Globus pallidus (tissue), 1 donor: ENCODE results near the gene PCBP2.
A peak's percentile ranks its signal among the peaks of the same experiment; 100 is the strongest.
"Not testable (repeated sequence)": the region's sequence is repeated elsewhere in the genome, so short reads cannot be mapped to it uniquely, and the experiment has no call there.

Experiments used
- DNase-seq: peaks from one replicate; pipeline ENCODE4 v3.0.0-alpha.2; 2015; ENCODE audit warnings: low spot score

The PCBP2 gene

DNA sequence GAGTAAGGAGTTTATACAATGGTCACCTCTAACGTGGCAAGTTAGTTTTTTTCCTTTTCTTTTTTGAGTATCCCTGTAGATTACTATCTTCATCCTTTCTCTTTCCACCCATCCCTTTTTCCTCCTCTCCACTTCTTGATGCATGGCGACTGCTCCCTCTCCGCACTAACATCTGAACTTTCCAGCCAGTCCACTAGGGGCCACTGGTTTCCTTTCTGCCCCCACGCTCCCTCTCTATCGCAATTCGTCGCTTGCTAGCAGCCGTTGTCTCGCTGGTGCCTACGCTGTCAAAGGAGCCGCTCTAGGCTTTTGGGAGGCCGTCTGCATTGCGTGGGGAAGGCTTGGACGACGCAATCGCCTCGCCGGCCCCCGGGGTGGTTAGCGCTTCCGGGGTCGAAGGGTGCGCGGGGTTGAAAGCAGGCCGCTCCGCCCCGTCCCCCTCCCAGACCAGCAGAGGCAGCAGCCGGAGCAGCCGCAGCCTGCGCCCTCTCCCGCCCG lies at the start of gene PCBP2:
PCBP2 (plus strand) TSS at position 442 of the 498 bp plus-strand sequence. CDS start 2,699 bp downstream, outside the sequence.
- peak; percentile 100 for DNase-seq

DNA sequence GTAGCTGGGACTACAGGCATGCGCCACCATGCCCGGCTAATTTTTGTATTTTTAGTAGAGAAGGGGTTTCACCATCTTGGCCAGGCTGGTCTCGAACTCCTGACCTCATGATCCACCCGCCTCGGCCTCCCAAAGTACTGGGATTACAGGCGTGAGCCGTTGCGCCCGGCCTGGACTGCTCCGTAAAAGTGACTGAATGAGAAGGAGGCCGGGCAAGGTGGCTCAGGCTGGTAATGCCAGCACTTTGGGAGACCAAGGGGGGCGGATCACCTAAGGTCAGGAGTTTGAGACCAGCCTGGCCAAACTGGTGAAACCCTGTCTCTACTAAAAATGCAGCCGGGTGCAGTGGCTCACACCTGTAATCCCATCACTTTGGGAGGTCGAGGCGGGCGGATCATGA lies 49.6 kb upstream of the PCBP2 start:
- not testable (repeated sequence) for DNase-seq

DNA sequence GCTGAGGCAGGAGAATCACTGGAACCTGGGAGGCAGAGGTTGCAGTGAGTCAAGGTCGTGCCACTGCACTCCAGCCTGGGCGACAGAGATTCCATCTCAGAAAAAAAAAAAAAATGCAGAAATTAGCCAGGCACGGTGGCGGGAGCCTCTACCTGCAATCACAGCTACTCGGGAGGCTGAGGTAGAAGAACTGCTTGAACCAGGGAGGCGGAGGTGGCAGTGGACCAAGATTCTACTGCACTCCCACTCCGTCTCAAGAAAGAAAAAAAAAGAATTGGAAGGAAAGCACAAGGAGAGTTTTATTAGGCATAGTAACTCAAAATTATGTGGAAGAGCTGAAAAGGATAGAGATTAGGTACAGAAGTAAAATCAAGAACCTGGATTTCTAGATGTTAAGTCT lies 49.0 kb upstream of the PCBP2 start:
- DNase-seq, result no peak

DNA sequence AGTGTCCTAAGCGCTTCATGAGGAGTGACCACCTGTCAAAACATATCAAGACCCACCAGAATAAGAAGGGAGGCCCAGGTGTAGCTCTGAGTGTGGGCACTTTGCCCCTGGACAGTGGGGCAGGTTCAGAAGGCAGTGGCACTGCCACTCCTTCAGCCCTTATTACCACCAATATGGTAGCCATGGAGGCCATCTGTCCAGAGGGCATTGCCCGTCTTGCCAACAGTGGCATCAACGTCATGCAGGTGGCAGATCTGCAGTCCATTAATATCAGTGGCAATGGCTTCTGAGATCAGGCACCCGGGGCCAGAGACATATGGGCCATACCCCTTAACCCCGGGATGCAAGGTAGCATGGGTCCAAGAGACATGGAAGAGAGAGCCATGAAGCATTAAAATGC lies 41.0 kb upstream of the PCBP2 start:
- DNase-seq, result no peak

DNA sequence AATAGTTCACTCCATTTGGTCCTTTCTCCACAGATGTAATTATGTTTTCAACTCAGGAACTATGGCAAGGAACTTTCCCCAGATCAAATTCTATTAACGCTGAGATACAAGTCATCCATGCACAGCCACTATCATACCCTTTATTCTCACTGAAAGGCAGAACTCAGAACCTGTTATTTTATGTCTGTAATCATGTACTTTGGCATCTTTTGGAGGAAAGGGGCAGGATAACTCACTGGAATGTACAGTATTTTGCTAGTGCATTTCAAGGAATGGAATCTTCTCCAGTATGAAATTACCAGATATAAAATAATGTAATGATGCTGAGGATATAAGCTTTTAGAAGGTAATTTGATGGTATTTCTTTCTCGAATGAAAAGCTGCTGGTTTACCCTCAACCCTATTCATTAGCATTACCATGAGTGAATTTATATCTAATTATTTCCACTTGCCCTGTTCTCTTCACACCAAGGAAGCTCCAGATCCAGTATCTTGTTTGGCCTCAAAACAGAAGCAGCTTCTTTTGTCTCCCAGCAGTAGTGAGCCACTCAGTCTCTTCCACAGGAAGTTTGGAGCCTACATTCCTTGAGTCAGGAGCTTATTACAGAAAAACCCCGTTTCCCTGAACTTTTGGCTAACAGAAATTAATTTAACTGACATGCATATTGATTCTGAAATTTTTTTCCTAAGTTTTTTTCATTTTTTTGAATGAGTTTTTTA lies 38.3 kb upstream of the PCBP2 start:
- DNase-seq, result no peak

DNA sequence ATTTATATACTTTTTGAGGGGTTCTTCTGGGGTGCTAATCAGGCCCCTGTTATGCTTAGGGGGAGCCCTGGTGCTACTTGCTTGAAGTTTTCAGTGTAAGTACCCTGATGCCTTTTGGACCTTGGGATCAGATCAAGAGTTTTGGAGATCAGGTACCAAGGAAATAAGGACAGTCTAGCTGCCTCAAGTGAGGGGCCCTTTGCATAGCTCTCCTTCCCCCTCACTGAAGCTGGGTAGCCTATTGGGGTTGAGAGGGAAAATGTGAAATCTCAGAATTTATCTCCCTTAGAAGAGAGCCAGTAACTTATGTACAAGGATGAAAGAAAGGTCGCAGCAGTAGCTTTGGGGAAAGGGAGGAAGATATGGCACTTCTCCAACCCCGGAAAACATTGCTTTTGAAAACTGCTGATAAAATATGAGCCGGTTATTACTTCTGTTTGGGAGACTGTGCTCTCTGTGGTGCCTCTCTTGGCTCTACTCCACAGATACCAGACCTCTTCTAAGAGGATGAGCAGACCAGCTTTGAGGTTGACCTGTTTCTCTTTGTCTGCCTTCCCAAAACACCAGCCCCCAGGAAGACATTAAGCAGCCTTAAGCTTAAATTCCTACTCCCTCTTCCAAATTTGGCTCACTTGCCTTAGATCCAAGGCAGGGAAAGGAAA lies 37.0 kb upstream of the PCBP2 start:
- DNase-seq, result no peak

DNA sequence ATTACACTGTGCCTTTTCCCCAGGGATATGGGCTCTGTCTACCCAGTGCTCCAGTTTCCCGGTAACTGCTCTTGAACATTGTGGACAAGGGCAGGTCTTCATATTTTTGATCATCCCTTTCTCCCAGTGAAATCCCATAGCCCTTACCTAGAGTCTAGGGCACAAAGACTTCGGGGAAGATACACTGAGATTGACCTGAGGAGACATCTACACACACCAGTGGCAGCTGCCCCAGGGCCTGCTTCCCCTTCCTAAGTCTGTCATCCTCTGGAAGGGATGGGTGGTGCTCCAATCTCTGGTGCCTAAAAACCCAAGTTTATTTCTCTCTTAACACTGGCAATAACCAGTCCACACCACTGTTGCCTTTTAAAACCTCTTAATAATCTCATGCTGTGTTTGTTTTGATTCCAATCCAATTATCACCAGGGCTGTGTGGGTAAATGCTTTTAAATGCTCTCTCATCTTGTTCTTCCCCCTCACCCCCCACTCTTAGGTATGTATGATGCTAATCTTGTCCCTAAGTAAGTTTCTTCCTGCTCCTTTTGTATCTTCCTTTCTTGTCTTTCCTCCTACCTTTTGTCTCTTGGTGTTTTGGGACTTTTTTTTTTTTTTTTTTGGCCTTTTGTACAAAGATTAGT lies 36.0 kb upstream of the PCBP2 start:
- not testable (repeated sequence) for DNase-seq

DNA sequence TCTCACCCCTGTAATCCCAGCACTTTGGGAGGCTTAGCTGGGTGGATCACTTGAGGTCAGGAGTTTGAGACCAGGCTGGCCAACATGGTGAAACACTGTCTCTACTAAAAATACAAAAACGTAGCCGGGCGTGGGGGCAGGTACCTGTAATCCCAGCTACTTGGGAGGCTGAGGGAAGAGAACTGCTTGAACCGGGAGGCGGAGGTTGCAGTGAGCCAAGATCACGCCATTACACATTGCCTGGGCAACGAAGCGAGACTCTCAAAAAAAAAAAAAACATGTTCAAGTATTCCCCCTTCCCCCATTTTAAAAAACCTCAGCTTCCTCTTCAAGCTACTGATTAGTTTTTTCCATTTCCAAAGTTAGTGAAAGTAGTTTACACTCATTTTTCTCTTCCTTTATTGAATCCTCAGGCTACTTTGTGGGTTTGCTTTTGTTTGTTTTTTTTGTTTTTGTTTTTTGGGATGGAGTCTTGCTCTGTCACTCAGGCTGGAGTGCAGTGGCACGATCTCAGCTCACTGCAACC lies 34.5 kb upstream of the PCBP2 start:
- not testable (repeated sequence) for DNase-seq

DNA sequence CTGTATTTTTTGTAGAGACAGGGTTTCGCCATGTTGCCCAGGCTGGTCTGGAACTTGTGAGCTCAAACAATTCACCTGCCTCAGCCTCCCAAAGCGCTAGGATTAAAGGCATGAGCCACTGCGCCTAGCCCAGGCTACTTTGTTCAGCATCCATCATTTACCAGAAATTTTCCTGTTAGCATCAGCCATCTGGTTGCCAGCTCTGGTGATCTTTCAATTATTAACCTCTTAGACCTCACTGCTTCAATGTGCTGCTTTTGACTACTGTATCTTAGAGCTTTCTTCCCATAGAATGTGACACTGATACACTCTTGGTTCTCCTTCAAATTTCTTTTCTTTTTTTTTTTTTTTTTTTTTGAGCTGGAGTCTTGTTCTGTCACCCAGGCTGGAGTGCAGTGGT lies 33.7 kb upstream of the PCBP2 start:
- no peak for DNase-seq

DNA sequence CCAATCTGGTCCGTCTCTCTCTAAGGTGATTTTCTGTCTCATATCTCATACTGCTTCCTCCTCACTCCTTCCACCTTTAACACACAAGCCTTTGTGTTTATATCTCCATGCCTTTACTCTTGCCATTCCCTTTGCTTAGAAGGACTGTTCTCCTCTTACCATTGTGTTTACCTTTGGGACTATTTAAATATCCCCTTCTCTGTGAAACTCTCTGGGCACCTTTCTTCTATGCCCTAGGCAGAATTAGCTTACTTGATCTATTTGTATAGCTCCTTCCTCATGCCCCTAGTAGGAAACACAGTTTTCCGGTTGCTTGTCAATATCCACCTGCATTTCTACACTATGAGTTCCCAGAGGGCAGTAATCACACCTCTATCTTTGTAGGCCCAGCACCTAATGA lies 32.1 kb upstream of the PCBP2 start:
- DNase-seq, result no peak

DNA sequence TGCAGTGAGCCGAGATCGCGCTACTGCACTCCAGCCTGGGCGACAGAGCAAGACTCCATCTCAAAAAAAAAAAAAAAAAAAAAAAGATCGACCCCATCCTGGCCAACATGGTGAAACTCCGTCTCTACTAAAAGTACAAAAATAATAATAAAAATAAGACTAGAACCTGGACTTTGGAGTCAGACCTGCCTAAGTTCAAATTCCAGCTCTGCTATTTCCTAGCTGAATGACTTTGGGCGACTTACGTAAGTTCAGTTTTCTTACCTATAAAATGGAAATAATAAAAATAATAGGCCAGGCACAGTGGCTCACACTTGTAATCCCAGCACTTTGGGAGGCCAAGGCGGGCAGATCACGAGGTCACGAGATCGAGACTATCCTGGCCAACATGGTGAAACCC lies 29.7 kb upstream of the PCBP2 start:
- DNase-seq, result not testable (repeated sequence)

DNA sequence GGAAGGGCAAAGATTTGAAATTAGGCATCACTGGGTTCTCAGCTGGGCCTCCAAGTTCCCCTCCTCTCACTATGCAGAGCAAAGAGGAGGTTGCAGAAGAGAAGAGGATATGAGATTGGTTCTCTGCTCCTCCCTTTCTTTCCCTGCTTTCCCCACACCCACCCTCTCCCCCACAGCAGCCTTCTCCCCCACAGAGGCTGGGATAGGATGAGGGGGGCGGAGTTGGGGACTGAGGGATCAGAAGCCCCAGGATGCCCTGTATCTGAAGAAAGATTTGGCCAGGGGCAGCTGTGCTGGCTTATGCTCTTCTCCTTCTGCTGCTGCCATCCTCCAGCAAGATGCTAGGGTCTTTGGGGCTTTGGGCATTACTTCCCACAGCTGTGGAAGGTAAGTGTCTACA lies 28.3 kb upstream of the PCBP2 start, which contains the start of gene AMHR2:
AMHR2 (plus strand) TSS at position 259 of the 400 bp plus-strand sequence; CDS start at position 339, 80 bp downstream.
- DNase-seq, result no peak

DNA sequence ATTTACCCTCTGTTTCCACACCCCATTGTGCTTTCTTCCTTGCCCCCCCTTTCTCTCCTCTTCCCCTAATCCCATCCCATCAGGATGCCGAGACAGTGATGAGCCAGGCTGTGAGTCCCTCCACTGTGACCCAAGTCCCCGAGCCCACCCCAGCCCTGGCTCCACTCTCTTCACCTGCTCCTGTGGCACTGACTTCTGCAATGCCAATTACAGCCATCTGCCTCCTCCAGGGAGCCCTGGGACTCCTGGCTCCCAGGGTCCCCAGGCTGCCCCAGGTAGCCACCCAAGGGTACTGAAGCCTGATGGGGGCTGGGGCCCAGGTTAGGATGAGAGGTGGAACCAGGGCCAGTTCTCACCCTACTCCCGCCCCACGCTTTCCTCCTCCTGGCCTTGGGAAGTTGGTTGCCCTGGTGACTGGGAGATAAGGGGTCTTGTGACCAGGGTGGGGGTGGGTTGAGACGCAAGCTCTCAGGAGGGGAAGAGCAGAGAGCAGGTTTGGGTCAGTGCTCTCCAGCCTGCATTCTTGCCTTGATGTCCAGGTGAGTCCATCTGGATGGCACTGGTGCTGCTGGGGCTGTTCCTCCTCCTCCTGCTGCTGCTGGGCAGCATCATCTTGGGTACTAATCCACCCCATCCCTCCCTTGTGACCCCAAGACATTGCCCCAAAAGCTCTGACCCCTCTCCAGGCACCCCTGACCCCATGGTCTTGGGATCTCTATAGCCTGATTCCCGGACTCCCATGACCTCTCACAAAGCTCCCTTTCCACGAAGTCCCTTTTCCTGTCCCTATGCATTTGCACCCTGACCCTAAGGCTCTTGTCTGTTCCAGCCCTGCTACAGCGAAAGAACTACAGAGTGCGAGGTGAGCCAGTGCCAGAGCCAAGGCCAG lies 27.0 kb upstream of the PCBP2 start:
- no peak for DNase-seq

DNA sequence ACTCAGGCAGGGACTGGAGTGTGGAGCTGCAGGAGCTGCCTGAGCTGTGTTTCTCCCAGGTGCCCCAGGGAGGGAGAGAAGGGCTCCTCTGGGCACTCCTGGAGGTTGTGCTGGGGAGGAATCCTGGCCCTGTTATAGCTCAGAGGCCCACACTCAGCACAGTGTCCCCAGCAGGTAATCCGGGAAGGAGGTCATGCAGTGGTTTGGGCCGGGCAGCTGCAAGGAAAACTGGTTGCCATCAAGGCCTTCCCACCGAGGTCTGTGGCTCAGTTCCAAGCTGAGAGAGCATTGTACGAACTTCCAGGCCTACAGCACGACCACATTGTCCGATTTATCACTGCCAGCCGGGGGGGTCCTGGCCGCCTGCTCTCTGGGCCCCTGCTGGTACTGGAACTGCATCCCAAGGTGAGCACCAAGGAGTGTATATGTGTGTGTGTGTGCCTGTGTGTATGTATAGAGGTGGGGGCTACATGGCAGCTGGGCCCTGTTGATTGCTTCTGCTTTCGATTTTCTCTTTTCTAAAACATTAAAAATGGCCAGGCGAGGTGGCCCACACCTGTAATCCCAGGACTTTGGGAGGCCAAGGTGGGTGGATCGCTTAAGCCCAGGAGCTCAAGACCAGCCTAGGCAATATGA lies 26.3 kb upstream of the PCBP2 start:
- no peak for DNase-seq

DNA sequence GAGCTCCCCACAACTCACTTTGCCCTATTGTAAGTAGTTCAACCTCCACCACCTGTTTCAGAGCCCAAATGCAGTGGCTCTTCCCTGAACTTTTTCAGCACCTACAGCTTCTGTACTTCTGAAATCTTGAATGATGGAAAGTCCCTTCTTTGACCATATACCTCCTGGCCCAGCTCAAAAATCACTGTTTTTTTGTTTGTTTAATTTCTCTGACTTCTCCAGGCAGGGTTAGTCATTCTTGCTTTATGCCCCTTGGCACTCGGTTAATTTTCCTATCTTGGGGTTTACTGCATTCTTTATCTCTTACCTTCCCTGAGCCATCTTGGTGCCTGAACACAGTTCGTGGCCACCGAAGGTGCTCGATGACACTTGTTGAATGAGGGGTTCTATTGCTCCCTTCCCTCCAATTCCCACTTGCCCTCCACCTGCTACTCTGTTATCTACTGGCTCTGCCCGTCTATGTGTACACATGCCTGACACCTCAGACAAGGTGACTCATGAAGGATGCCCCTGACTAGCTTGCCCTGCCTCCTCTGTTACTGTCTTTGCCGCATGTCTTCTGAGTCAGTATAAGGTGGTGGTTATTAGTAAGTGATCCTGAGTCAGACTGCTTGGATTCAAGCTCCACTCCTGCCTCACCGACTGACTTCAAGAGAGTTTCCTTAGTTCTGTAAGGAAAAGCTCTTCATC lies 23.9 kb upstream of the PCBP2 start:
- no peak for DNase-seq

DNA sequence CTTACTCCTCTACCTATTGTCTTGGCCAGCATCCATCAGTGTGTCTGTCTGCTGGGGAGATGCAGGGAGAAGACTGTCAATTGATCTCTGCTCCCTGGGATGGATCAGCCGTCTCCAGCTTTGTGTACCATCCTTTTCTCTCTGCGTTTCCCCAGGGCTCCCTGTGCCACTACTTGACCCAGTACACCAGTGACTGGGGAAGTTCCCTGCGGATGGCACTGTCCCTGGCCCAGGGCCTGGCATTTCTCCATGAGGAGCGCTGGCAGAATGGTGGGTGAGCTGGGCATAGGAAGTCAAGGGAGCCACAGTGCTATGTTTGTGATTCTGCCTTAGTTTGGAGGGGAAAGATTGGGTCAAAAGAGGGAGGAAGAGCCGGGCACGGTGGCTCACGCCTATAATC lies 23.2 kb upstream of the PCBP2 start:
- no peak for DNase-seq

DNA sequence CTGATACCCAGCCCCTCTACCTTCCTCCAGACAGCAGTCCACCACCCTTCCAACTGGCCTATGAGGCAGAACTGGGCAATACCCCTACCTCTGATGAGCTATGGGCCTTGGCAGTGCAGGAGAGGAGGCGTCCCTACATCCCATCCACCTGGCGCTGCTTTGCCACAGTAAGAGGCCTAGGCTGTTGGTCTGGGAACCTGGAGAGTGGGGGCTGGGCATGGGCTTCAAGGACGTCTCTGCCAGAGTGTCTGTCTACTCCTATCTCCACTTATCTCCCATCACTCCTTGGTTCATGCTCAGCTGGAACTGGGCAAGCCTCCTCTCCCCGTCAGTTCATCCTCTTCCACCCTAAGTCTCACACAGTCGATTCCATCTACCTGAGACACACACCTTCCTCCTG lies 21.8 kb upstream of the PCBP2 start:
- DNase-seq, result no peak

DNA sequence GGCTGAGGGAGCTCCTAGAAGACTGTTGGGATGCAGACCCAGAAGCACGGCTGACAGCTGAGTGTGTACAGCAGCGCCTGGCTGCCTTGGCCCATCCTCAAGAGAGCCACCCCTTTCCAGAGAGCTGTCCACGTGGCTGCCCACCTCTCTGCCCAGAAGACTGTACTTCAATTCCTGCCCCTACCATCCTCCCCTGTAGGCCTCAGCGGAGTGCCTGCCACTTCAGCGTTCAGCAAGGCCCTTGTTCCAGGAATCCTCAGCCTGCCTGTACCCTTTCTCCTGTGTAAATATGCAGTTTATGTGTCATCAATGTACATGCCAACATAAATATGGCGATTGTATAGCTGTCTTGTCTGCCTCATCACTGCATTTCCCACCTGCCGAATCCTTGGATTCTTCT lies 20.7 kb upstream of the PCBP2 start:
- DNase-seq, result no peak

DNA sequence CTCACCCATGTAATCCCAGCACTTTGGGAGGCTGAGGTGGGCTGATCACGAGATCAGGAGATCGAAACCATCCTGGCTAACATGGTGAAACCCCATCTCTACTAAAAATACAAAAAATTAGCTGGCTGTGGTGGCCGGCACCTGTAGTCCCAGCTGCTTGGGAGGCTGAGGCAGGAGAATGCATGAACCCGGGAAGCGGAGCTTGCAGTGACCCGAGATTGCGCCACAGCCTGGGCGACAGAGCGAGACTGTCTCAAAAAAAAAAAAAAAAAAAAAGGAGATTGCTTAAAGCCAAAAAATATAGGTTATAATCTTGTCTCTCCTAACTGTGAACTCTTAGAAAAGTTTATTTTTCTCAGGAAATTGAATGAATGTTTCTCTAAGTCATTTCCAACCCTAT lies 16.6 kb upstream of the PCBP2 start:
- DNase-seq, result not testable (repeated sequence)

DNA sequence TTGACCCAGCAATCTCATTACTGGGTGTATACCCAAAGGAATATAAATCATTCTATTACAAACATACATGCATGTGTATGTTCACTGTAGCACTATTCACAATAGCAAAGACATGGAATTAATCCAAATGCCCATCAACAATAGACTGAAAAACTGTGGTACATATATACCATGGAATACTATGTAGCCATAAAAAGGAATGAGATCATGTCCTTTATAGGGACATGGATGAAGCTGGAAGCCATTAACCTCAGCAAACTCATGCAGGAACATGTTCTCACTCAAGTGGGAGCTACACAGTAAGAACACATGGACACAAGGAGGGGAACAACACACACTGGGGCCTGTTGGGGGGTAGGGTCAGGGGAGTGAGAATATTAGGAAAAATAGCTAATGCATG lies 12.3 kb upstream of the PCBP2 start:
- not testable (repeated sequence) for DNase-seq
